Activated CD8-positive, alpha-beta memory T cell treated with anti-CD3 and anti-CD28 coated beads, Interleukin-2, amount 50 U/mL, for 24 hours (primary cell): Measurements from ENCODE around the gene DNAH8.

Experiments
- DNase-seq: peaks from one replicate; pipeline ENCODE4 v3.0.0-alpha.2; 2020; ENCODE audit errors: extremely low read depth

The DNAH8 gene

GRCh38 chr6:39017547-39017880, 302.4 kb downstream of the DNAH8 start:
- DNase-seq: no peak

DNA sequence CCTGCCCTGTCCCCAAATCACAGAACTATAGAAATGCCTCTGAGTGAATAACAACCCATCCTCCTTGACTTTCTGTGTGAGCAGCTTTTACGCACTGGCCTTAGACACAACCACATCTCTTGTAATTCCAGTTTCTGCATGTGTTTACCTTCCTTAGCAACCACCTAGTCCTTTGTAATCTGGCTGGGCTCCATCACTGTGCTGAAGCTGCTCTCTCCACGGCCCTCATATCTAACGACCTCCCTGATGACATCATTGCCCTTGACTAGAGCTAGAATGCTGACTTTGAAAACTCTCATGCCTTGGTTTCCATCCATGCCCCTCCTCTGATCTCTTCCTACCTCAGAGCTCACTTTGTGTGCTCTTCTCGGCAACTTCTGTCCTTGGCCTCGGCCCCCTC, 303.0 kb downstream of the DNAH8 start:
- DNase-seq: no peak

DNA sequence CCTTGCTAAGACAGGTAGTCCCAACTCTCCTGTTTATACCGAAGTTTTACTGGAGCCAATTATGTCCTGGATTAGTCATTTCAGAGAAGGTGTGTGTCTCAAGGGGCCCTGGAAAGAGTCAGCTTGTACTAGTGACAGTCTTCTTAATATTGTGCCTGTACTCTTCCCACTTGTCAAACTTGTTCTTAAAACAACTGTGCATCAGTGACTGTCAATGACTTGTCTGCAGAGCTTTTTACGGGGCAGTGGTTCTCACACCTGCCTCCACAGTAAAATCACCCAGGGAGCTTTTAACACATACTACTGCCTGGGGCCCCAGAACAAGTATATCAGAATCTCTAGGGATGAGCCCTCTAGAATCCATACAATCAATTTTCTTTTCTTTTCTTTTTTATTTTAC, 305.0 kb downstream of the DNAH8 start:
- no peak for DNase-seq

GRCh38 chr6:39021041-39021440, 305.9 kb downstream of the DNAH8 start:
- DNase-seq: no peak

DNA sequence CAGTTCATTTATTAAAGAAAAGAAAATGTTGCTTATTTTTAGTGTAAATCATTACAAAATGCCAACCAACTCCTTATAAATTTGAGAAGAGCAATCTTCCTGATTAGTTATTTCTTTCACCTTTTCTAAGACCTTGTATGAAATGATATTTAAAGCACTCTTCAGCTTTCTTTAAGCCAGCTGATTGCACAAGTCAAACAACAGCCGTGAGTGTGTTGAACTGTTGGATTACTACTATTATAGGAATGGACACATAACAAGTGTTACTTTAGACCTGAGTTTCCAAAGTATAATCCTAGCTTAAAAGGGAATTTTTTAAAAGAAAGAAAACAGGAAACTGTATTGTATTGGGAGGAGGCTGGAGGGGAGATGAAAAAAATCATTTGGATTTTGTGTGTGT, 306.7 kb downstream of the DNAH8 start:
- no peak for DNase-seq

- no peak for DNase-seq
These were observed 311.1 kb downstream of the DNAH8 start for GRCh38 chr6:39026175-39026574.

DNA sequence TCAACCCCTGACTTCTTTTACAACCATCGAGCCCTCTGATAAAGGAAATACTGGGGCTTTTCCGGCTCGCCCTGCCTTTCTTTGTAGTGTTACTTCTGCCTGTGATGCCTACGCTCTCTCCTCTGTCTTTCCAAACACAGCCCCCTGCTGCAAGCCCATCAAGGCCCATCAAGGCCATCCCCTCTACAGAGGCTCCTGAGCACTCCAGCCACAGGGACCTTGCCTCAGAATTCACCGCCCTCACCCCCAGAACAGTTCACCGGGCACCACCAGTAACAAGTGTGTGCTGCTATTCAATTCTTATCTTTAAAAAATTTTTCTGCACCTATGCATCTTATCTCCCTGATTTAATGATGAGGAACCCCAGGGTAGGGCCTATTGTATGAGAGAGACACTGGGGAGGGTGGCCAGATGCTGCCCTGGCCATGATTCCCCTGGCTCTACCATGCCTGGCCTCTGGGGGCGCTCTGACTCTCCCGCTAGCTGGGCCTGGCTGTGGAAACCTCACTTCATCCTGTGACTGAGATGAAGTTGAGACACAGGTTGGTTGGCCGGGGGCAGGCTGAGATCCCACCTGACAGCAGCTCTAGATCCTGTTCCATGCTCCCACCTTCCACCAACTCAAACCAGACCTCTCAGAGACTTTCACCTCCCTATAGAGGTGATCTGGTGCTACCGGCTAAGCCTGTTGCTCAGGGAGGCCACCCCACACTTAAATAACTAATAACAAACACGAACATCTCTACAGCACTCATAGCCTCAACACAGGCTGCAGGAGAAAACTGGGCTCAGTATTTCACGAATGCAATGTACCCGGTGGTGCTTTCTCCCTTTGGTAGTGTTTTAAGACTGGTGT, 314.3 kb downstream of the DNAH8 start:
- DNase-seq: no peak

- no peak for DNase-seq
These were observed 320.6 kb downstream of the DNAH8 start for GRCh38 chr6:39035681-39036080.

- no peak for DNase-seq
These were observed 322.0 kb downstream of the DNAH8 start for GRCh38 chr6:39037082-39037508.

- no peak for DNase-seq
These were observed 322.6 kb downstream of the DNAH8 start for GRCh38 chr6:39037707-39038106.

- DNase-seq: no peak
These were observed 325.1 kb downstream of the DNAH8 start for GRCh38 chr6:39040080-39040673.

GRCh38 chr6:39041072-39041471, 326.0 kb downstream of the DNAH8 start:
- no peak for DNase-seq

DNA sequence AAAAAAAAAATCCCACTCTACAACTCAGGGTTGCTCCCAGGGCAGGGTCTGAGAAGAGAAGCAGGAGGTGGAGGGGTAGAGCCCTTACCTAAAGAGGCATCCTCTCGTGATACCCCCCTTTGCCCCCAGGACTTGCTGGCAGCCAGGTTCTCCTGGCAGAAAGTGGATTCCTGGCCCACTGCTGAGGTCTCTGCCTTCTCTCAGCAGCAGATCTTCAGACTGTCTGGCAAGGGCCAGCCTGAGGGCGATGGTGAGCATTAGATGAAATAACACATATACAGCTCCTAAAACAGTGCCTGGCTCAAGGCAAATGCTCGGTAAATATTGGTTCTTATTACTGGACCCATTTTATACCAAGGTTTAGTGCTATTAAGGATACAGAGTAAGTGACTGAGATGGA, 328.7 kb downstream of the DNAH8 start:
- no peak for DNase-seq

GRCh38 chr6:39044181-39044580, 329.1 kb downstream of the DNAH8 start:
- no peak for DNase-seq

DNA sequence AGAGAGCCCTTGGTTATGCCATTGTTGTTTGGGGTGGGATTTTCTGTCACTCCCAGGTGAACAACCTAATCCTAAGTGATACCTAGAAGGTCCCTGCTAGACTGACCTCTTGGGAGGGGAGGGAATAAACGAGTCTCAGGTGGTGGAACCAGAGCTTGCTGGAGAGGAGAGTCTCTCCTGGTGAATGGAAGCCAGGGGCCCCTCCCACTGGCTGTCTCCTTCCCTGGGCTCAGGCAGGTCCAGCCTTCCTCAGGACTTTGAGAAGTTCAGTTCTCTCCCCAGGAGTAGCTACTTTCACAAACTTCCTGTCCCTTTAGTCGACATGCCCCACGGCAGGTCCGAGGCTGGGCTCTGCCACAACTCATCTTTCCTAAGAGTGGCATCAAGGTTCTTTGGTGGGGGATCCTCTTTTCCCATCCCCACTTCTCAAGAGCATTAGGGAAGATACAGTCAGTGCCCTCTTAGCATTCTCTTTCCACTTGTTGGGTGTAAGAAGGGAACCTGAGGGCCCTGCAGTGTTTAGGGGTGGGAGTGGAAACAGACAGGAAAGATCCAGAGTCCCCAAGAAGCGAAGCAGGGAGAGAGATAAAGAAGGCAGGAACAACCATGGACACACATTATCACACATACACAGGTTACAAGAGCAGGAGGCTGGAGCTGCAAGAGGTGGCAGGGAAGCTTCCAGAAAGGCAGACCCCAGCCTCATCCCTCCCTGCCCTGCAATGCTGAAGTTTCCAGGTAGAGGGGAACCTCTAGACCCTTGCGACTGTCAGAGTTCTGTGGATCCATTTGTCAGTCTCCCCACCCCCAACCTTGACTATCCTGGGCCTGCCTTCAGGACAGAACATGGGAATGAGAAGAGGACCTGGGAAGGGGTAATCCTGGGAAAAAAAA, 332.6 kb downstream of the DNAH8 start:
- DNase-seq: no peak

- DNase-seq: no peak
These were observed 333.6 kb downstream of the DNAH8 start, which contains the start of gene GLP1R for GRCh38 chr6:39048481-39049399. Gene GLP1R, plus strand, starts transcription at chr6:39048781. Its CDS starts 60 bp downstream, at chr6:39048841.

GRCh38 chr6:39049575-39050283, 334.6 kb downstream of the DNAH8 start:
- DNase-seq: no peak

DNA sequence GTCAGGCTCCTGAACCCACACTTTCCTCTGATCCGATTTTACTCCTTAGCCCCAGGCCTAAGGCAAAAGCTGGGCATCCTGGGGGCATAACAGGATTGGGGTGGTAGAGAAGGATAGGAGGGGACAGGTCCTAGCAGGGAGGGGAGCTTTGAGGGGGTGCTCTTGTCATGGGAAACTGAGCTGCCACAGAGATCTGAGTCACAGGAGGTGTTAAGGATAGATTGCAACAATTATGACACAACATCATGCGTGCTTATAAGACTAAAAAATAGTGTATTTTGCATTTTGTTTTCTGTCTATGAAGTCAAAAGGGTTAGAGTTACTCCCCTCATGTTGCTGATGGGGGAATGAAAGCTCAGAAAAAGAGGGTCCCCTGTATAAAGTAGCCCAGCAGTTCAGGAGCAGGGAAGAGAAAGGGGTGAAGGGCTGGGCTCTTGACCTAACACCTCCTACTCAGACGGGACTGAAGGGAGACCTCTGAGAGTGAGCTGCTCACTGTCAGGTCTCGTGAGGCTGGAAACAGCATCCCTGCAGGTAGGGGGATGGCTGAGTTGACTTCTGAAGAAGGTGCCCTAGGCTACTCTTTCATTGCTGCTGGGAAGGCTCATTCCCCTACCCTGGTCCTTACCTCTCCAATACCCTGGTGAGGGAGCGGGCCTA, 335.5 kb downstream of the DNAH8 start:
- no peak for DNase-seq

DNA sequence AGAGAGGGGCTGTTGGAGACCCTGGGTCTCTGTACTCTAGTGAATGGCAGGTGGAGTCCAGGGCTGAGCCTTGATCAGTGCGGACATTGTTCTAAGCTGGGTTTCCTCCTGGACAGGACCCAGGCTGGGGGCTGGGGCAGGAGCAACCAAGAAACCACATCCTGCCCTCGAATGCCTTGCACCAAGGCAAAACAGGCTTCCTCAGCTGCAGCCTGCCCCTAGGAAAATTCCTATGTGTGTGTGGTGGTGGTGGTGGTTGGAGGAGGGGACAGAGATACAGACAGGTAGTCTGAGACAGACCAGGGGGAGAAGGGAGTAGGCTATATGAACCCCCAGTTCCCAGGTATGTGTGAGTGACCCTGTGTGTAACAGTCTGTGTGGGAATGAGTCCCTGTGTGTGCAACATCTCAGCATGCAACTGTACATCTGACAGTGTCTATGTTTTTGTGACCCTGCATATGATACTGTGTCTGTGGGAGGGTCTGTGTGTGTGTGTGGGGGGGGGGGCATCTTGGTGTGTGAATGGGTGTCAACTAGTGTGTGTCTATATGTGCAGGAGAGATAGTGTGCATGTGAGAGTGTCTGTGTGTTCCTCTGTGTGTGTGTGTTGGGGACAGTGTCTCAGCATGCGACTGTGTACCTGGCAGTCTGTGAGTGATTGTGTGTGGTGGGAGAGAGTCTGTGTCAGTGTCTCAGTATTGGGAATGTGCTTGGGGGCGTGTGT, 336.4 kb downstream of the DNAH8 start:
- no peak for DNase-seq
